NB4 (cell line): Measurements from ENCODE around the gene SLAMF6.
"Not testable (repeated sequence)": the region's sequence is repeated elsewhere in the genome, so short reads cannot be mapped to it uniquely, and the experiment has no call there.

ENCODE experiments used
- DNase-seq: peaks from one replicate; pipeline ENCODE4 v3.0.0; 2010; ENCODE audit warnings: low read depth
- H3K4me3 ChIP-seq: one replicate; pipeline ENCODE4 v1.5.1; 2011; ENCODE audit warnings: mild to moderate bottlenecking, low read depth, low read length, moderate library complexity
- MYC ChIP-seq: IDR thresholded peaks from 2 replicates; pipeline ENCODE4 v1.6.1; 2011; ENCODE audit warnings: low read depth, low read length
- POLR2A ChIP-seq: IDR thresholded peaks from 2 replicates; pipeline ENCODE4 v1.6.1; 2011; ENCODE audit warnings: mild to moderate bottlenecking; ENCODE audit not compliant: insufficient read length; ENCODE audit errors: extremely low read depth
- TF ChIP-seq, protein P1 (sequence below): IDR thresholded peaks from 2 replicates; pipeline ENCODE4 v1.6.1; 2011; ENCODE audit warnings: low read depth, low read length
- TF ChIP-seq, protein P2 (sequence below): IDR thresholded peaks from one replicate; pipeline ENCODE4 v1.5.1; 2012; ENCODE audit warnings: low read depth, low read length

SLAMF6 gene

DNA sequence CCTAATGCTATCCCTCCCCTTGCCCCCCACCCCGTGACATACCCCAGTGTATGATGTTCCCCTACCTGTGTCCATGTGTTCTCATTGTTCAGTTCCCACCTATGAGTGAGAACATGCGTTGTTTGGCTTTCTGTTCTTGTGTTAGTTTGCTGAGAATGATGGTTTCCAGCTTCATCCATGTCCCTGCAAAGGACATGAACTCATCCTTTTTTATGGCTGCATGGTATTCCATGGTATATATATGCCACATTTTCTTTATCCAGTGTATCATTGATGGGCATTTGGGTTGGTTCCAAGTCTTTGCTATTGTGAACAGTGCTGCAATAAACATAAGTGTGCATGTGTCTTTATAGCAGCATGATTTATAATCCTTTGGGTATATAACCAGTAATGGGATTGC lies 734 bp upstream of the SLAMF6 start:
- DNase-seq, H3K4me3 ChIP-seq: not testable (repeated sequence)

DNA sequence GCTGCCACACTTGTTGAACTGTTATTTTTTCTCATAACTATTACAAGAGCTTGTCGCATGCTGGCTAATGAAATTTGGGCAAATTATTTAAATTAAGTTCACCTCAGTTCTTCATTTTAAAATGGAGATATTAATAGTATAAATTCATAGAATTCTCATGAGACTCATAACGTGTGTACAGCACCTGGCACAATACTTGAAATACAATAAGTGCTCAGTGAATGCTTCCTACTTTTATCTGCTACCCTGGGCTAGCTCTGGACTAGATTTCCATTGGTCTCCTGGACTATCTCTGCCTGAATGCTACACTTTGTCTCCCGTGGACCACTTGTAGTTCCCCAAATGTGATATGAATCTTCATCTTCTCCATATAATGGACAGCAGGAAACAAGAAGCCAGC lies 919 bp downstream of the SLAMF6 start:
- no peak overlapping the region for H3K4me3 ChIP-seq
- no peak for DNase-seq
- TF ChIP-seq POLR2A (no peak), MYC (no peak)
- TF ChIP-seq, protein P1, sequence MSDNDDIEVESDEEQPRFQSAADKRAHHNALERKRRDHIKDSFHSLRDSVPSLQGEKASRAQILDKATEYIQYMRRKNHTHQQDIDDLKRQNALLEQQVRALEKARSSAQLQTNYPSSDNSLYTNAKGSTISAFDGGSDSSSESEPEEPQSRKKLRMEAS = no peak
- TF ChIP-seq, protein P2, sequence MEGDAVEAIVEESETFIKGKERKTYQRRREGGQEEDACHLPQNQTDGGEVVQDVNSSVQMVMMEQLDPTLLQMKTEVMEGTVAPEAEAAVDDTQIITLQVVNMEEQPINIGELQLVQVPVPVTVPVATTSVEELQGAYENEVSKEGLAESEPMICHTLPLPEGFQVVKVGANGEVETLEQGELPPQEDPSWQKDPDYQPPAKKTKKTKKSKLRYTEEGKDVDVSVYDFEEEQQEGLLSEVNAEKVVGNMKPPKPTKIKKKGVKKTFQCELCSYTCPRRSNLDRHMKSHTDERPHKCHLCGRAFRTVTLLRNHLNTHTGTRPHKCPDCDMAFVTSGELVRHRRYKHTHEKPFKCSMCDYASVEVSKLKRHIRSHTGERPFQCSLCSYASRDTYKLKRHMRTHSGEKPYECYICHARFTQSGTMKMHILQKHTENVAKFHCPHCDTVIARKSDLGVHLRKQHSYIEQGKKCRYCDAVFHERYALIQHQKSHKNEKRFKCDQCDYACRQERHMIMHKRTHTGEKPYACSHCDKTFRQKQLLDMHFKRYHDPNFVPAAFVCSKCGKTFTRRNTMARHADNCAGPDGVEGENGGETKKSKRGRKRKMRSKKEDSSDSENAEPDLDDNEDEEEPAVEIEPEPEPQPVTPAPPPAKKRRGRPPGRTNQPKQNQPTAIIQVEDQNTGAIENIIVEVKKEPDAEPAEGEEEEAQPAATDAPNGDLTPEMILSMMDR = no peak

DNA sequence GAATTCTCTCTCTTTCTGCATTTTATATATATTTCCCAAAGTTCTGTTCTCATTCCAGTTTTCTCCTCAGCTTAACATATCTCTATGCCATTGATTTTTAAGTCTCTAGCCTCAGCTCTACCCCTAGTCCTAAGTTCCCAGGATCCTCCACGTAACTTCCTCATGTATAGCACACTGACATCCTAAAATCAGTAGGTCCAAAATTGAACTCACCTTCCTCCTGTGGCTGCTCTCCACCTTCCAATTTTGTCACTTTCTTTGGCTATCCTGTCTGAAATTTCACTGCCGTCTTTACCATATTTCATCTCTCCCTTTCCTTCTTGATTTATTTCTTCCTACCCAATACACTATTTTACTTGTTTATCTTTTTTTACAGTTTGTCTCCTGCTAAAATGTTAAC lies 1.5 kb downstream of the SLAMF6 start:
- H3K4me3 ChIP-seq = no peak overlapping the region
- no peak for TF ChIP-seq MYC
- TF ChIP-seq, protein P2 = no peak
- no peak for TF ChIP-seq POLR2A
- TF ChIP-seq, protein P1 = no peak
- no peak for DNase-seq

DNA sequence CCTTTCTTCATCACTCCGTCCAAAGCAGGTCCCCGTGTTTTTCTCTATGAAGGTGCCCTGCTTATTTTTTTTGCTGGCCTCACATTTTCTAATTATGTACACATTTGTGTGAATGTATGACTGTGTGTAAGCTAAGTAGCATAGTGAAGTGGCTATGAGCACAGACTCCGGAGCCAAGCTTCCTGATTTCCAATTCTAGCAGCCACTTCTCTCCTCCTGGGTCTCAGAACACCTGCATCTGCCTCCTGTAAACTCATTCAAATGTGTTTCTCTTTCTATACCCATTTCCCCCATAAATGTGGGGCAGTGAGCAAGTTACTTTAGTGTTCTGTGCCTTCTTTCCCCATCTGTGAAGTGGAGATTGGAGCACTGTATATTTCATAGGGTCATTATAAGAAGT lies 2.1 kb downstream of the SLAMF6 start:
- TF ChIP-seq, protein P2 = no peak
- TF ChIP-seq, protein P1 = no peak
- TF ChIP-seq MYC (no peak), POLR2A (no peak)
- no peak for DNase-seq
- no peak overlapping the region for H3K4me3 ChIP-seq

DNA sequence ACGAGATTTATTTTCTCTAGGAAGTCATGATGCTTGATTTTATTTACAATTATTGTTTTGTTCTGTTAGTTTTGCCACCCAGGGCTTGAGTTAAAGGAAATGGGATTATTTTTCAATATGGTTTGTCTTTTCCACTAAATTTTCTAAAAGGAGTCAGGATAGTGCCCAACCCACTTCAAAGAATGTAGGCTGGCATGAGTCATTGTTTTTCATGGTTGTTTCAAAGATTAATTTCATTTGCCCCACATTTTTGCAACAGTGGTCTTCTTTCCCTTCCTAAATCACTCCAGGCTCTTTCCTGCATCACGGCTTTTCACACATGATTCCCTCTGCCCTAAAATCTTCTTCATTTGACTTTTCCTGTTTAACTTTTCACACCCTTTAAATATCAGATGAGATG lies 2.5 kb downstream of the SLAMF6 start:
- no peak for DNase-seq
- H3K4me3 ChIP-seq = no peak overlapping the region
- TF ChIP-seq POLR2A = no peak
- TF ChIP-seq, protein P1 = no peak
- no peak for TF ChIP-seq MYC
- TF ChIP-seq, protein P2 = no peak

DNA sequence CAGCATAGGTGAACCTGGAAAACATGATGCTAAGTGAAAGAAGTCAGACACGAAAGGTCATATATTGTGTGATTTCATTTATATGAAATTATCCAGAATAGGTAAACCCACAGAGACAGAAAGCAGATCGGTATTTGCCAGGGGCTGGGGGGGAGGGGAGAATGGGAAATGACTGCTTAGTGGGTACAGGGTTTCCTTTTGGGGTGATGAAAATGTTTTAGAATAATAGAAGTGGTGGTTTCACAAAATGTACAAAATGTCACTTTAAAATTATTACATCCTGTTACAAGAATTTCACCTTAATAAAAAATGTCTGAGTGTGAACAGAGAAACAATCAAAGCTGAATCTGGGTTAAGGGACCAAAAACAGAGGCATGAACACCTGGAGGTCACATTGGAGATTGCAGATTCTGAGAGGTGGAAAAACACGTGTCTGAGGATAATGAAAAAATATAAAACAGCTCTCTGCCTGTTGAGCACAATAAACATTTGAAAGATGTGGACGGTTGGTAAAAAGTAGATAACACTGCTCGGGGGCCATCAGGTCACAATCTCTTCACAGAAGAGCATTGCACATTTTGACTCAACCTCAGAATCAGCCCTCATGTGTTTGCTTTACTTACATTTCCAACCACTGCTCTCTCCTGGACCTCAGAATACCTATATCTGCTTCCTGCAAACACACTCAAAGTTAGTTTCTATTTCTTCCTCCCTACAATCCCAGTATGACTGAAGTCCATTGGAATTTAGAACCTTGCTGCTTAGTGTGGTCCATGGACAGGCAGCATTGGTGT lies 3.2 kb downstream of the SLAMF6 start:
- DNase-seq = no peak
- TF ChIP-seq, protein P2 = no peak
- TF ChIP-seq POLR2A (no peak), MYC (no peak)
- TF ChIP-seq, protein P1 = no peak
- H3K4me3 ChIP-seq = no peak overlapping the region

DNA sequence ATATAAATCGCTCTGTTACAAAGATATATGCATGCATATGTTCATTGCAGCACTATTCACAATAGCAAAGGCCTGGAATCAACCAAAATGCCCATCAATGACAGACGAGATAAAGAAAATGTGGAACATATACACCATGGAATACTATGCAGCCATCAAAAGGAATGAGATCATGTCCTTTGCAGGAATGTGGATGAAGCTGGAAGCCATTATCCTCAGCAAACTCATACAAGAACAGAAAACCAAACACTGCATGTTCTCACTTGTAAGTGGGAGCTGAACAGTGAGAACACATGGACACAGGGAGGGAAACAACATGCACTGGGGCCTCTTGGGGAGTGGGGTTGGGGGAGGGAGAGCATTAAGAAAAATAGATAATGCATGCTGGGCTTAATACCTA lies 5.5 kb downstream of the SLAMF6 start:
- not testable (repeated sequence) for DNase-seq, H3K4me3 ChIP-seq

DNA sequence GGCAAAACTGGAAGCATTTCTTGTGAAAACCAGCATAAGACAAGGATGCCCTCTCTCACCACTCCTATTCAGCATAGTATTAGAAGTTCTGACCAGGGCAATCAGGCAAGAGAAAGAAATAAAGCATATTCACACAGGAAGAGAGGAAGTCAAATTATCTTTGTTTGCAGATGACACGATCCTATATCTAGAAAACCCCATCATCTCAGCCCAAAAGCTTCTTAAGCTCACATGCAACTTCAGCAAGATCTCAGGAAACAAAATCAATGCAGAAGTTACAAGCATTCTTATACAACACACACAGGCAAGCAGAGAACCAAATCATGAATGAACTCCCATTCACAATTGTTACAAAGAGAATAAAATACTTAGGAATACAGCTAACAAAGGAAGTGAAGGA lies 7.1 kb downstream of the SLAMF6 start:
- not testable (repeated sequence) for DNase-seq, H3K4me3 ChIP-seq
